ENCODE results near the gene NRDC.

The NRDC gene

DNA sequence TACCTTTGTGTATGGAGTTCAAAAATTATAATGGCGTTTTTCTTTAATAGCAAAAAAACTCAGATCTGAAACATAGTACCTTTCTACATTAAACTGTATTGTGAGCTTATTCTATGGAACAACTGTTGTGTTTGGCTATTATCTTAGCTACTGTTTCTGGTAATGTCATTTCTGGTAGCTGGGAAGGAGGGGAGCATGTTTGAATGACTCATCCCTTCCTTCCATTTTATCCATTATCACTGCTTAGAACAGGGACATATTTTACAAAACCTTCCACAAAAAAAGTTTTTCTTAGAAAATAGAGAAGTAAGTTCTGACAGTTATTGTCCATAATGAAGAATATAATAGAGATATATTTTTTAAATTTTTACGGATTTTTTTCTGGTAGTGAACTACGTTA is 128.3 kb downstream of the NRDC start:
- Histone ChIP-seq H3K27me3 (ENCODE audit: insufficient read depth, low read length) (no peaks in the 10 kb centered on the region), H3K79me2 (ENCODE audit: control insufficient read depth, insufficient read depth, low read length, unreplicated experiment) (no peaks in the 10 kb centered on the region), H3K36me3 (ENCODE audit: insufficient read depth, low read length) (peaks cover 21% of the 10 kb centered on the region), H2AFZ (ENCODE audit: low read length, unreplicated experiment) (no peak overlapping the region), H3K27ac (ENCODE audit: low read depth, low read length) (peak overlapping the region; percentile 67), H3K4me3 (ENCODE audit: low read depth, low read length) (no peak overlapping the region), H3K4me1 (ENCODE audit: control insufficient read depth, insufficient read depth, low read length, unreplicated experiment) (peaks cover 17% of the 10 kb centered on the region)

DNA sequence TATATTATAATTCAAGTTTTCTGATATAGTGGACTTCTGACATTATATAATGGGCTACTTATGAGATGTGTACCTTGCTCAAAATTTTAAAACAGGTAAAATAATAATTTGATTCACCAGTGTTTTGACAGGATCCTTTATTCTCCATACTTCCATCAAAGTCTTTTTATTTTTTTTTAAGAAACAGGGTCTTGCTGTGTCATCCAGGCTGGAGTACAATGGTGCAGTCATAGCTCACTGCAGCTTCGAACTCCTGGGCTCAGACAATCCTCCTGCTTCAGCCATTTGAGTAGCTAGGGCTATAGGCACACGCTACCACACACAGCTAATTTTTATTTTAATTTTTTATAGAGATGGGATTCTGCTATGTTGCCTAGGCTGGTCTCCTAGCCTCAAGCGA is 129.4 kb downstream of the NRDC start:
- Histone ChIP-seq H3K79me2 (ENCODE audit: control insufficient read depth, insufficient read depth, low read length, unreplicated experiment) (peaks cover 5% of the 10 kb centered on the region), H3K27me3 (ENCODE audit: insufficient read depth, low read length) (no peaks in the 10 kb centered on the region), H3K36me3 (ENCODE audit: insufficient read depth, low read length) (peaks cover 16% of the 10 kb centered on the region), H3K4me1 (ENCODE audit: control insufficient read depth, insufficient read depth, low read length, unreplicated experiment) (peaks cover 17% of the 10 kb centered on the region), H3K4me3 (ENCODE audit: low read depth, low read length) (no peak overlapping the region), H3K27ac (ENCODE audit: low read depth, low read length) (no peak overlapping the region), H2AFZ (ENCODE audit: low read length, unreplicated experiment) (no peak overlapping the region)

DNA sequence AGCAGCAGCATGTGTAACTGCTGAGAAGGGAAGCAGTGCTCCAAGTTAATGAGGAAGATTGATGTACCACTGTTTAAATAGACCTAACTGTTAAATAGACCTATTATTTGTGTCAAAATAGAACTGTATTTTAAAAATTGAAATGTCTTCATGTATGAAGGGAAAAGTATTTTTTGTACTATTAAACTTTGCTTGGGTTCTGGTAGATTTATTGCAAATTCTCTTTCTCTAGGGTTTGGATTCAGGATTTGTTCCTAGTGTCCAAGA is 133.3 kb downstream of the NRDC start:
- H3K4me3 ChIP-seq (ENCODE audit: low read depth, low read length), result no peak overlapping the region
- H3K36me3 ChIP-seq (ENCODE audit: insufficient read depth, low read length), result no peaks in the 10 kb centered on the region; the same call in 1 of the 2 replicates
- peaks cover 7% of the 10 kb centered on the region for H3K79me2 ChIP-seq (ENCODE audit: control insufficient read depth, insufficient read depth, low read length, unreplicated experiment)
- peaks cover 5% of the 10 kb centered on the region for H3K4me1 ChIP-seq (ENCODE audit: control insufficient read depth, insufficient read depth, low read length, unreplicated experiment)
- no peak overlapping the region for H3K27ac ChIP-seq (ENCODE audit: low read depth, low read length)
- H2AFZ ChIP-seq (ENCODE audit: low read length, unreplicated experiment), result no peak overlapping the region
- H3K27me3 ChIP-seq (ENCODE audit: insufficient read depth, low read length), result no peaks in the 10 kb centered on the region

DNA sequence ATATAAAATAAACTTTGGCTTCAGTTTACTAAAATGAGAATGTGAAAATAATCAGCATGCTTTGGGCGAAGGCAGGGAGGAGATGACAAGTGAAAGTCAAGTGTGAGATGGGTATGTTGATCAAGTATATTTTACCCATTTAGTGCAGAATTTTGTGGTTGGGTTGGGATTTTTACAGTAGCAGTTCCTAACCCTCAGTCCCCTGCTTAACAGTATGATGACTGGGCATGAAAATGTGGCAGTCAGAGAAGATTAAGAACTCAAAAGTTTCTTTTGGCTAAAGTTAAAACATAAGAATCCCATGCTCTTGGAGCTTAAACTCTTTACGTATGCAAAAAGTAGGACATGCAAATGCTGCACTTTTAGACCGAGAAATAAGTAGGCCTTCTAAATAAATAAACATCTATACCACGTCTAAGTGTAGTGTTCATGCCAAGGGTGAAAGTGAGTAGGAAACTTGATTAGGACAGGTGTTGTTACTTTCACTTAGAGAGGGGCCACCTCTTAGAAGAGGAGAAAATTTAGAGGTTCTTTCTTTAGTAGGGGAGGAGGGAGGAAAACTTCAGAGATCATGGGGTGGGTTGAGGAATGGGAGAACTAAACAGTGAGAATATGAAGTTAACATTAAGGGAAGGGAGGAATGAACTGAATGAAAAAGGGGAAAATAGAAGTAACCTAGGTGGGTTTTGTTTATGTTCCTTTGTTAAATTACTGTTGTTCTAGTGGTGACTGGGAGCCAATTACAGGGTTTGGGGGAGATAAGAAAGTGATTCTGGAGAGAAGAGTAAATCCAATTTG is 133.8 kb downstream of the NRDC start:
- Histone ChIP-seq H3K4me1 (ENCODE audit: control insufficient read depth, insufficient read depth, low read length, unreplicated experiment) (no peaks in the 10 kb centered on the region), H3K4me3 (ENCODE audit: low read depth, low read length) (no peak overlapping the region), H3K27ac (ENCODE audit: low read depth, low read length) (no peak overlapping the region), H3K79me2 (ENCODE audit: control insufficient read depth, insufficient read depth, low read length, unreplicated experiment) (peaks cover 7% of the 10 kb centered on the region), H3K27me3 (ENCODE audit: insufficient read depth, low read length) (no peaks in the 10 kb centered on the region), H2AFZ (ENCODE audit: low read length, unreplicated experiment) (no peak overlapping the region), H3K36me3 (ENCODE audit: insufficient read depth, low read length) (no peaks in the 10 kb centered on the region; the same call in 1 of the 2 replicates)

DNA sequence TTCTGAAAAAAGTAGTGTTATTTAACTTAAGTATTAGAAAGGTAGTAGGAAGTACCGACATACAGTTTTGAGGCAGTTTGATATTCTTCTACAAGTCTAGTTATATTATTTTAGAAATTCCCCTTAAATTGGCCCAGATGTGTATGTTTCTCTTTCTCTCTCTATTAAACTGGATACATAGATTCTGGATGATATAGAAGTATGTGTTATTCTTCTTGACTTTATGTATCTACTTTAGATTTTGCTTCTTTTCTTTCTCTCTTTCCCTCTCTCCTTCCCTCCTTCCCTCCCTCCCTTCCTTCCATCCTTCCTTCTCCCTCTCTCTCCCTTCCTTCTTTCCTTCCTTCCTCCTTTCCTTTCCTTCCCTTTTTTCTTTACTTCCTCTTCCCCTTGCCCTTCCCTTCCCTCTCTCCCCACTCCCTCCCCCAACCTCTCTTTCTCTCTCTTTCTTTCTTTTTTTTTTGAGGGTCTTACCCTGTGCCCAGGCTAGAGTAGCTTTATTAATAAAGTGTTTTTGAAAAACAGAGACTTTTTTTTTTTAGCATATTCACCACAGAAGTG is 137.3 kb downstream of the NRDC start:
- Histone ChIP-seq H2AFZ (ENCODE audit: low read length, unreplicated experiment) (no peak overlapping the region), H3K36me3 (ENCODE audit: insufficient read depth, low read length) (no peaks in the 10 kb centered on the region), H3K27ac (ENCODE audit: low read depth, low read length) (no peak overlapping the region), H3K79me2 (ENCODE audit: control insufficient read depth, insufficient read depth, low read length, unreplicated experiment) (peaks cover 35% of the 10 kb centered on the region), H3K27me3 (ENCODE audit: insufficient read depth, low read length) (no peaks in the 10 kb centered on the region), H3K4me3 (ENCODE audit: low read depth, low read length) (no peak overlapping the region), H3K4me1 (ENCODE audit: control insufficient read depth, insufficient read depth, low read length, unreplicated experiment) (peaks cover 18% of the 10 kb centered on the region)

DNA sequence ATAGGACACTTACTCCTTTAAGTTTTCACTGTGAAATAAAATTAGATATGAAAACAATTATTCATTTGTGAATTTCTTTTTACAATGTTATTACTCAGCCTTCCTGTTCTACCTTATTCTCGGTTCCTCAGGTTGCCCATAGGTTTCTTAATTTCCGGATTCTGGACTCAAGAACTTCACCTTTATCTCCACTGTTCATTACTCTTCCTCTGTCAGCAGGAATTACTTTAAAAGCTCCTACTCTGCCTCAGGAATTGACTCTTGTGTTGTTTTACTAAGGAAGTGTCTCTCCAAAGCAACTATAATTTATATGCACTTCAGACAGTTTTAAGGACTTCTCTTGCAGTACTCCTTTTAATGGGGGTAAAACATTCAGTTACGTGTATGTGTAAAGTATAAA is 137.9 kb downstream of the NRDC start:
- Histone ChIP-seq H3K36me3 (ENCODE audit: insufficient read depth, low read length) (no peaks in the 10 kb centered on the region), H3K4me3 (ENCODE audit: low read depth, low read length) (no peak overlapping the region), H2AFZ (ENCODE audit: low read length, unreplicated experiment) (no peak overlapping the region), H3K27ac (ENCODE audit: low read depth, low read length) (no peak overlapping the region), H3K79me2 (ENCODE audit: control insufficient read depth, insufficient read depth, low read length, unreplicated experiment) (peaks cover 39% of the 10 kb centered on the region), H3K4me1 (ENCODE audit: control insufficient read depth, insufficient read depth, low read length, unreplicated experiment) (peaks cover 21% of the 10 kb centered on the region), H3K27me3 (ENCODE audit: insufficient read depth, low read length) (no peaks in the 10 kb centered on the region)
